Tibial nerve (tissue), 3 donors: Measurements from ENCODE around the gene PCBP3.

Experiments
- CTCF ChIP-seq, 5 experiments: fragments of 200-600 bp in 3 of 5; fragments of 450-650 bp in 2 of 5; sonication (generic) in 3 of 5; IDR thresholded peaks; one replicate each; pipeline ENCODE4 v1.5.1; 2016 to 2019; ENCODE audit warnings: antibody characterized with exemption in 5 of 5, mild to moderate bottlenecking in 3 of 5, moderate library complexity in 2 of 5
- POLR2A ChIP-seq, 2 donors: fragments of 450-650 bp; IDR thresholded peaks; one replicate each; pipeline ENCODE4 v1.6.1; 2017; ENCODE audit warnings: antibody characterized with exemption in 2 of 2, mild to moderate bottlenecking in 2 of 2, moderate library complexity in 2 of 2

GRCh38 chr21:45892916-45893739 lies 249.6 kb downstream of the PCBP3 start:
- no peak for TF ChIP-seq CTCF (IDR thresholded peaks at IDR 0.05)
- no peak for TF ChIP-seq POLR2A (IDR thresholded peaks at IDR 0.05)
